Dedifferentiated amniotic fluid mesenchymal stem cell (primary cell): ENCODE data around the gene SMIM31.

Experiments used
- DNase-seq: peaks from one replicate; pipeline ENCODE4 v3.0.0-alpha.2; 2016; ENCODE audit errors: extremely low spot score

Gene SMIM31

DNA sequence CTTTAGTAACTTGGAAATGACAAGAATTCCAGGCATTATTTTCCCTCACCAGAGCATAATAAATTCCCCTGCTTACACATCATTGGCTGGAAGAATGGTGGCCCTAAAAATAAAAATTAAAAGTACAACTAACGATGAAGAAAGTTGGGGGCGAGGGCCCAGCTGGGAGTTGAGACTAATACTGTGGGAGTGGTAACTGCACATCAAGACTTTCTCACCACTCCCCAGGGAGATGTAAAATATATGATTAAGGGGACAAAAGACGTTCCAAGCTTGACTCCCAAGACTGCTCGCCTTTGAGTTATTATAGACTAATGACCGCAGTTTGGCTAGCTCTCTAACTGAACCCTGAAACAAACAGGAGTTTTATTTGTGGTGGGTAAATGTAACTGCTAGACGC, 30.0 kb downstream of the SMIM31 start:
- no peak for DNase-seq

GRCh38 chr4:164789047-164789446, 35.1 kb downstream of the SMIM31 start:
- DNase-seq, result no peak

DNA sequence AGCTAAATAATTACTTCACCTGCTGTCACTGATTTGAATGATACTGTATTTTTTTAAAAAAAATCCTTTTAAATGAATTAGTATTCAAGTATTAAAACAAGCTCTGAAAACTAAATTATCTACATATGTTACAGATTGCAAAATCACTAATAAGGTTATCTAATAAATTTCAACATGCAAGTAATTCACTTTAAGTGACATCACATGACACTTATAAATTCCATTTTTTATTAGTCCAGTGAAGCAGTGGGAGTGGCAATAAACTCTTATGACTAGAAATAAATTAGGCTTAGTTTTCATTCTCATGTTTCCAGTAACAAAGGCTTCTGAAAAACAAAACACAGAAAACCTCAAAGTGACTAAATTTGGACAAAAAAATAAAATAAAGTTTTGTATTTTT, 36.3 kb downstream of the SMIM31 start:
- DNase-seq, result no peak

- DNase-seq, result no peak
Measured at GRCh38 chr4:164799410-164799809, 45.5 kb downstream of the SMIM31 start.

GRCh38 chr4:164800786-164801185, 46.9 kb downstream of the SMIM31 start:
- no peak for DNase-seq

GRCh38 chr4:164802301-164802901, 48.5 kb downstream of the SMIM31 start:
- no peak for DNase-seq

- no peak for DNase-seq
Measured at GRCh38 chr4:164803702-164804101, 49.8 kb downstream of the SMIM31 start.

DNA sequence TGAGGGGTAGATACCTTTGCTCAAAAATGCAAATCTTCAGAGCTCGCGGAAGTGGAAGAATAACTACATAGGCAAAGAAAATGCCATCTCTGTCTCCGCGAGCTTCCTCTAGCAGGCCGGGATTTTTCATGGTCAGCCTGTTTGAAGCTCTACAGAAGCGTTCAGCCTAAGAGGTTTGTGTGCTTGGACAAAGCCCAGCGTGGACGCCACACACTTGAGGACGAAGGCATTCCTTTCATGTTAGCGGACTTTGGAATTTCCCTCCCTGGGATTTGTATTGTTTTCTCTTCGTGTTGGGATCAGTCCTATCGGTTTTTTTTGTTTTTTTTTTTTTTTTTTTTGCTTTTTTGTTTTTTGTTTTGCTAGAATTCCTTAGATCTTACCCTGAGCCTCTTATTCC, 53.7 kb downstream of the SMIM31 start:
- no peak for DNase-seq

GRCh38 chr4:164813554-164813953, 59.6 kb downstream of the SMIM31 start:
- DNase-seq, result no peak

DNA sequence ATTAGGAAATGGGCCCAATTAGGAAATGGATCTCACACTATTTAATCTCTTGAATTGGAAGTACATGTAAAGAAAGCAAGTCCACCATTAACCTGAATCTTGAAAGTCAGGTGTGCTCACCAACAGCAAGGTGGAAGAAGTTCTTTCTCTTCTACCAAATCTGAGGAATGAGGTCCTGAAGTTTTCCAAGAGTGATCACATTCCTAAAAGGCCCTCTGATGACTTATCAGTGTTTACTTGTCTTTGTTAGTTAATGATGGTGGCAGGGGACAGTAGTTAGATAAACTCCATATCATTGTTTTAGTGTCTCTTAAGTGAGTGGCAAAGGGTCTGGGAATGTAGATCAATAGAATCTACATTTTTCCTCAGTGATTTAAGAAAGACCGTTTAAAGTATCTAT, 61.8 kb downstream of the SMIM31 start:
- DNase-seq, result no peak

DNA sequence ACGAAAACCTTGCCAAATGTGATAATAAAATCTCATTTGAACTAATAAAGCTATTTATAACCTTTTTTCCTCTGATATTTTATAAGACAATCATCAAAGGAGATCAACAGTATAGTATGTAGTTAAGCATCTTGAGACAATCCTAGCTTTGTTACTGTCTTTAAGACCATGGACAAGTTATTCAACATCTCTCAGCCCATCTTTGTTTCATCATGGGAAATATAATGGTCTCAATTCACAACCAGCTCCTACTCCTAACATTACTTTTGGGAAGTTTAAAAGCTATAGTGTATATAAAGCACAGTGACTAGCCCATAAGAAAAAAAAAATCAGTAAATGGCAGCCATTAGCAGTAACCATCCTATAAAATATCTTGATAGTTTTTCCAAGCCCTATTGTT, 65.4 kb downstream of the SMIM31 start:
- DNase-seq, result no peak

- DNase-seq, result no peak
Measured at GRCh38 chr4:164821711-164822110, 67.8 kb downstream of the SMIM31 start.

DNA sequence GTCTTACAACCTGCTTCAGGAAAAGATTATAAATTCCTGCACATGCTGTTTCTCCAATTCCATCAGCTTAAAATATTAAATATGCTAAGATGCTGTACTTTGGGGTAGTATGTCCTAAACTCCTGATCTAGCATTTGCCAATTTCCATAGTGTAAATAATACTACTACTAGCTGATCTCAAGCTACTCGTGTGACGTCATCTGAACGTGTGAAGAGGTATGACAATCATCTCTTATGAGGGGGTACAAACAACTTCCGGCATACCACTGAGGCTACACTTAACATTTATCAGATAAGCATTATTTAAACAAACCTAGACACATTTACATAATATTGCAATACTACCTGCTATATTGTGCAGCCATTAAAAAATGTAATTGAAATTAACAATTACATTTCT, 70.7 kb downstream of the SMIM31 start:
- no peak for DNase-seq

GRCh38 chr4:164828955-164829354, 75.0 kb downstream of the SMIM31 start:
- no peak for DNase-seq

GRCh38 chr4:164846566-164846965, 92.6 kb downstream of the SMIM31 start:
- DNase-seq, result no peak

GRCh38 chr4:164847016-164847415, 93.1 kb downstream of the SMIM31 start:
- DNase-seq, result no peak

- DNase-seq, result no peak
Measured at GRCh38 chr4:164847967-164848649, 94.2 kb downstream of the SMIM31 start.
